Measurements from ENCODE around the gene FGF11. TPM values are rescaled to one million over a fixed set of nuclear protein-coding genes. Genes with fewer than 3 reads are reported as not detected.

FGF11 gene
- total RNA-seq, 4 donors from 2014 or later, result 0.88 to 1.3 (median 1.2) TPM; not detected in 1

DNA sequence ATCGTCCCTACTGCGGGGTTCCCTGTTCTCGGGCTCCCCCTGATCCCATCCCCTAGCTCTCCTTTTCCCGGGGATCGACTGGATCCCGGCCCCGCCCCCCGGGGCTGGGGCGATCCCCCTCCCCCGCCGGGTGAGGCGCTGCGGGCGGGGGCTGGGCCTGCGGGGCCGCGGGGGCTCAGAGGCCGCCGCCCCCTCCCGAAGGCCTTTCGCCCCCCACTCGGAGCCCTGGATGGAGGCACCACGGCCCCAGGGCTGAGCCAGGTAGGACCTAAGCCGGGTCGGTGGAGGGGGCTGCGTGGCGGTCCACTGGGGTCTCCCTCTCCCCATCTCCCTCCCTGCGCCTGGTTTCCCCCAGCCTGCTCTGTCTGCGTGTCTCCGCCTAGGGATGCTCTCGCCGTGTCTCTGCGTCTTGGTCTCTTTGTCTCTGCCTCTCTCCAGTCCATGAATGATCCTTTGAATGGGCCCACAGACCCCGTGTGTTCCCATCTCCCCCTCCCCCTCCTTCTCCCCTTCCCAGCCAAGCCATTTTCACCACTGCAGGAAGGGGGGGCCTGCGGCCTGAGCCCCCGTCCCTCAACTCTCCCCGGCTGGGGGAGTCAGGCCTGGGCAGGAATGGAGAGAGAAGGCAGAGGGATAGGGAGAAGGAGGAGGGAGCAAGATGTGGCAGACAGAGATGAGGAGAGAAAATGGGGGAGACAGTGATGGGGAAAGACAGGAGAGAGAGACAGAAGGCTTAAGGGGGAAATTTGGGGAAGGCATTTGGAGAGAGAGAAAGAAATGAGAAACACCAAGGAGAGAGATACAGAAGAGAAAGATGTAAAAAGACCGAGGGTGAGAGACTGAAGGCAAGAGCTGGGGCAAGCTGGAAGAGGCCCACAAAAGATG lies 33.7 kb upstream of the FGF11 start:
- TF ChIP-seq, protein P1, sequence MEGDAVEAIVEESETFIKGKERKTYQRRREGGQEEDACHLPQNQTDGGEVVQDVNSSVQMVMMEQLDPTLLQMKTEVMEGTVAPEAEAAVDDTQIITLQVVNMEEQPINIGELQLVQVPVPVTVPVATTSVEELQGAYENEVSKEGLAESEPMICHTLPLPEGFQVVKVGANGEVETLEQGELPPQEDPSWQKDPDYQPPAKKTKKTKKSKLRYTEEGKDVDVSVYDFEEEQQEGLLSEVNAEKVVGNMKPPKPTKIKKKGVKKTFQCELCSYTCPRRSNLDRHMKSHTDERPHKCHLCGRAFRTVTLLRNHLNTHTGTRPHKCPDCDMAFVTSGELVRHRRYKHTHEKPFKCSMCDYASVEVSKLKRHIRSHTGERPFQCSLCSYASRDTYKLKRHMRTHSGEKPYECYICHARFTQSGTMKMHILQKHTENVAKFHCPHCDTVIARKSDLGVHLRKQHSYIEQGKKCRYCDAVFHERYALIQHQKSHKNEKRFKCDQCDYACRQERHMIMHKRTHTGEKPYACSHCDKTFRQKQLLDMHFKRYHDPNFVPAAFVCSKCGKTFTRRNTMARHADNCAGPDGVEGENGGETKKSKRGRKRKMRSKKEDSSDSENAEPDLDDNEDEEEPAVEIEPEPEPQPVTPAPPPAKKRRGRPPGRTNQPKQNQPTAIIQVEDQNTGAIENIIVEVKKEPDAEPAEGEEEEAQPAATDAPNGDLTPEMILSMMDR (IDR thresholded peaks at IDR 0.05; ENCODE audit: low read depth), result no peak

DNA sequence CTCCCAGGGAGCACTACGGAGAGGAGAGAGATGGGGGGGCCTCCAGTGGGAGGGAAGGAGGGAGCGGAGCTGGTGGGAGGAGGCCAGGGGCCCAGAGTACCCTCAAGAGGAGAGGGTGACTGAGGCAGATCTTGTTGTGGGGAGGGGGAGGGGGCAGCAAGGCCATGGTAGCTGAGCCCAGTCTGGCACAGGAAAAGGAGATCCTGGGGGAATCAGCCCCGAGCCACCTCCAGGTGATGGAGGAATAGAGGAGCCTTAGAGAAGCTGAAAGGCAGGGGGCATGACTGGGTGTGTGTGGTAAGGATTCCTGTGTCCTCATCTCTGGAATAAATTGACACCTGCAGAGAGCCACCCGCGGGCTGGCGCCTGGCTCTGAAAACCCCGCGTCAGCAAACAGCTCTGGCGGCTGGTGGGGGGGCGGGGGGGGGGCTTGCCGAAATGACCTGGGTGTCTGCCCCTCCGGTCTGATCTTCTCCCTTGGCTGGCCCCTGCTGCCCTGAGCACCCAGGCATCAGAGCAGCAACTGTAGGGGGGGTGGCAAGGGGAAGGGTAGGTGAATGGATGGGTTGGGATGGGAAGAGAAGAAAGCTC lies 33.0 kb upstream of the FGF11 start:
- TF ChIP-seq, protein P1 (IDR thresholded peaks at IDR 0.05; ENCODE audit: low read depth), result no peak

DNA sequence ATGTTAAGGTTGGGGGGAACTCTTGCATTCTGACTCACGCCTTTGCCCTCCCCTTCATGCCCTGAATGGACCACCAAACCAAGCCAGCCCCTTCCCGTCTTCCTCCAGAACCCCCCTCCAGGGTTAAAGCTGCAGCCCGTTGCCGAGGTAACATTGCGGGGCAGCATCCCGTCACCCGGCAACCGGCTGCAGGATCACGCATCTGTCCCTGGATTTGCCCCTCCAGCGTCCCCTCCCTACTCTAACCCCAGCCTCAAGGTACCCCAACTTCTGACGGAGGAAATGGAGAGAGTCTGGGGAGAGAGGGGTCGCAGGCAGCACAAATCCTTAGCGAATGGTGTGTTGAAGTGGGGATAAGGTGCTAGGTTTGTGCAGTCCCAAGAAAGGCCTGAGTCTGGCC lies 32.2 kb upstream of the FGF11 start:
- TF ChIP-seq, protein P1 (IDR thresholded peaks at IDR 0.05; ENCODE audit: low read depth), result no peak

DNA sequence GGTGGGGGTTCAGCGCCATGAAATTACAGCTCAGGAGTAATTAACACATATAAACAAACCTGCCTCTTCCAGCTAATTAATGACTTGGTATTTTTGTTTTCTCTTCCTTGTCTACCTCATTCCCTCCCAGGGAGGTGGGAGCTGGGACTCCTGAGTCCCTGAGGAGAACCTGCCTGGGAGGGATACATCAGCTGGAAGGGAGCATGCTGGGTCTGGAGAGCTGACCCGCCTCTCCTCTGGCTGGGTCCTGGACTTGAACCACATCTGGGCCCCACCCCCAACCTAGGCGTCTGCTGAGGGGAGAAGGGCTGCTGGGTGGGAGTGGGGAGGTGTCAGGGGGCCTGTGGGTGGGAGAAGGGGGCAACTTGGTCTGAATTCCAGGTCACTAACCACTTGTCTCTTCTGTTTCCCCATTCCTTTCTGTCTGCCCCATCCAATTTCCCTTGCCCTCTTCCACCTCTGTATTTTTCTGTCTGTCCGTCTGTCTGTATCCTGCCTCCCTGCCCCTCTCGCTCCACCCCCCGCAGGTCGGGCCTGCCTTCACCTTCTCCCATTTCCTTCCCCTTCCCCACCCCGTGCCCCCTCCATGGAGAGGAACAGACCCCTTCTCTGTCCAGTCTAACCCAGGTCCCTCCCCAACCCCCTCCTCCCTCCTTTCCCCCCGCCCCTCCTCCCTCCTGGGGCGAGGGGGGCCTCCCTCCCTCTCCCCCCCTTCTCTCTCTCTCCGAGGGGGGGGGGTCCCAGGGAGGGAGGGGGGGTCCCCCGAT lies 31.6 kb upstream of the FGF11 start, which contains the start of gene NLGN2:
TSS of gene NLGN2 (plus strand) at position 361 of the 767 bp plus-strand sequence. CDS start 411 bp downstream, outside the sequence.
- TF ChIP-seq, protein P1 (IDR thresholded peaks at IDR 0.05; ENCODE audit: low read depth), result no peak

DNA sequence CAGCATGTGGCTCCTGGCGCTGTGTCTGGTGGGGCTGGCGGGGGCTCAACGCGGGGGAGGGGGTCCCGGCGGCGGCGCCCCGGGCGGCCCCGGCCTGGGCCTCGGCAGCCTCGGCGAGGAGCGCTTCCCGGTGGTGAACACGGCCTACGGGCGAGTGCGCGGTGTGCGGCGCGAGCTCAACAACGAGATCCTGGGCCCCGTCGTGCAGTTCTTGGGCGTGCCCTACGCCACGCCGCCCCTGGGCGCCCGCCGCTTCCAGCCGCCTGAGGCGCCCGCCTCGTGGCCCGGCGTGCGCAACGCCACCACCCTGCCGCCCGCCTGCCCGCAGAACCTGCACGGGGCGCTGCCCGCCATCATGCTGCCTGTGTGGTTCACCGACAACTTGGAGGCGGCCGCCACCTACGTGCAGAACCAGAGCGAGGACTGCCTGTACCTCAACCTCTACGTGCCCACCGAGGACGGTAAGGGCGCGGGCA lies 31.0 kb upstream of the FGF11 start:
- TF ChIP-seq, protein P1 (IDR thresholded peaks at IDR 0.05; ENCODE audit: low read depth), result no peak

DNA sequence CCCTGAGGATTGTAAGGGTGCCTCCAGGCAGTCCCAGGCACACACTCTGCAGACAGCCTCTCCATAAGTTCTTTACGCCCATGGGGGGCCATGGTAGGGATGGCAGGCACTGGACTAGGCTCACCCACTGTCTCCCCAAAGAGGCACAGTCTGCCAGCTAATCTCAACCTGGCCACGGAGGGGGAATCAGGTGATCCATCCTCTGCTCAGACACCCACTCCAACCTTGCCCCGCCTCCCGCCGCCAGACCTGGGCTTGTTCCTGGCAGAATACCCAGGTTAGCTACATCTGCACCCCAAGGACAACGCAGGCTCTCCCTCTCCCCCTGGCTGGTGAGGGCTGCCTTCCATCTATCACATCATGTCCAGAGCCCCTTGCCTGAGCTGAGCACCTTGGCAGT lies 30.4 kb upstream of the FGF11 start:
- TF ChIP-seq, protein P1 (IDR thresholded peaks at IDR 0.05; ENCODE audit: low read depth), result no peak
